ENCODE results near the gene IFNW1.

The IFNW1 gene

DNA sequence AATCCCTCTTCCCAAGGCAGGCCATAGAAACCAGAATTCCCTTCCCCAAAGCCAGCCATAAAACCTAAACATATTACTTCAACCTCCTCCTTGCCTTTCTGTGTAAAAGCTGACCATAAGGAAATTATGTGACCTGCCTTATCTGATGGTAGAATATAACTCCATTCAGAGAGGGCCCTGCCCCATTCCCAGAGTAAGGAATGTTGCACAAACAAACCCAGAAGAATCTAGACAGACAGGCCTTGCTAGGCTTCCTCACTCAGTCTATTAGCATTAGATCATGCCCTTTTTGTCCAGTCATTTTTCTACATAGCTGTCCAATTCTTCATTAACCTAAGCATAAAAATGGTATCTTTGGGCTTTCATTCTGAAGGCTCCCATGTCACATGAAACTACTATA lies 46.1 kb downstream of the IFNW1 start:
- in situ Hi-C loops (cut with MboI; ENCODE audit: low sequenced_read_pairs, unreplicated experiment) = no loop called here
- no peak for TF ChIP-seq CTCF (IDR thresholded peaks at IDR 0.05; ENCODE audit: borderline replicate concordance, control extremely low read depth, extremely low read depth, insufficient read depth, missing control alignments)
- no peak for DNase-seq (ENCODE audit: low spot score)
